Smooth muscle cell of the brain vasculature (primary cell): ENCODE measurements around the gene KIAA1614.

Source experiments
- DNase-seq: peaks from one replicate; pipeline ENCODE4 v3.0.0-alpha.2; 2012; ENCODE audit warnings: low read depth, low spot score

Gene KIAA1614

DNA sequence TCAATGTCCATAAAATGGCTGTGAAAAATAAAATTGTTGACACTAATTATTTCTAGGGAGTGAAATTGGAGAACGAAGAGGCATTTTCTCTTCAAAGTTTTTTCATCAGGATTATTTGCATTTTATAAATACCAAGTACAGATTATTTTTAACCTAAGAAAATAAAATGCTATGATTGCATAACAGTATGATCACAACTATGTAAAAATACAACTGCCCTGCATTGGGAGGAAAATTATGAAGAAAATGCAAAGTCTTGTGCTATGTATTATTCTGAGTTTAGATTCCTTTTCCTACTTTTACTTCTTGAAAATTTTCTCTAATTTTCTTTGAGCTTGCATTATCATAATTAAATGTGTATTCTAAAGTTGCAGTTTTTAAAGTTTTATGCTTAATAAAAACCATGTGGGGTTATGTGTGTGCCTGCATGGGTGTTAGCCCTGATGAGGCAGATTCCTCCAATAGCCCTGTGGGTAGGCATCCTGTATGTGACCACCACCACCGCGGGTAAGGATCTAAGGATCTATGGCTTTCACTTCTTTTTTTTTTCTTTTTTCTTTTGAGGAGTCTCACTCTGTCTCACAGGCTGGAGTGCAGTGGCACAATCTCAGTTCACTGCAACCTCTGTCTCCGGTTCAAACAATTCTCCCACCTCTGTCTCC, 85.3 kb downstream of the KIAA1614 start:
- no peak for DNase-seq
